ENCODE results near the gene SPRYD4. TPM values are rescaled to one million over a fixed set of nuclear protein-coding genes. Genes with fewer than 3 reads are reported as not detected.

Gene SPRYD4
- total RNA-seq, 4 donors from 2014 or later = 2.4 to 3.1 (median 2.8) TPM

DNA sequence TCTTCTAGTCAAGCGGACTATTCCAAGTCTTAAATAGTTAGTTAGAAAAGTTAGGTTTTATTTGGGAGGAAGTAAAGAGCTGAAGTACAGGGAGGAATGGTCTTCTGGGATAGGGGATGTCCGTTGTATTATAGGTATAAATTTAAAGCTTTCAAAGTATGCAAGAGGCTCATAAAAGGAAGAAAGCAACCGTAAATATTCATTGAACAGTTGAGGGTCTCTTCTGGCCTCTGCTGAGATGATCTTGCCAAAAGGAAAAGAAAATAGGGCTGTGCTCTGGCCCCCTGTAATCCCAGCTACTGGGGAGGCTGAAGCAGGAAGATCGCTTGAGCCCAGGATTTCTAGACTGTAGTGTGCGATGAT lies 18.8 kb upstream of the SPRYD4 start:
- WGBS, 2 donors = 29 to 34% methylated on average over 5 of the region's 5 CpGs
- H3K4me3 ChIP-seq = peak overlapping the region; percentile 56 to 85 (median 60)
- no peaks in the 10 kb centered on the region for H3K36me3 ChIP-seq
- TF ChIP-seq POLR2A (IDR thresholded peaks at IDR 0.05) (no peak), EP300 (IDR thresholded peaks at IDR 0.05) (no peak)
- TF ChIP-seq, protein P1, sequence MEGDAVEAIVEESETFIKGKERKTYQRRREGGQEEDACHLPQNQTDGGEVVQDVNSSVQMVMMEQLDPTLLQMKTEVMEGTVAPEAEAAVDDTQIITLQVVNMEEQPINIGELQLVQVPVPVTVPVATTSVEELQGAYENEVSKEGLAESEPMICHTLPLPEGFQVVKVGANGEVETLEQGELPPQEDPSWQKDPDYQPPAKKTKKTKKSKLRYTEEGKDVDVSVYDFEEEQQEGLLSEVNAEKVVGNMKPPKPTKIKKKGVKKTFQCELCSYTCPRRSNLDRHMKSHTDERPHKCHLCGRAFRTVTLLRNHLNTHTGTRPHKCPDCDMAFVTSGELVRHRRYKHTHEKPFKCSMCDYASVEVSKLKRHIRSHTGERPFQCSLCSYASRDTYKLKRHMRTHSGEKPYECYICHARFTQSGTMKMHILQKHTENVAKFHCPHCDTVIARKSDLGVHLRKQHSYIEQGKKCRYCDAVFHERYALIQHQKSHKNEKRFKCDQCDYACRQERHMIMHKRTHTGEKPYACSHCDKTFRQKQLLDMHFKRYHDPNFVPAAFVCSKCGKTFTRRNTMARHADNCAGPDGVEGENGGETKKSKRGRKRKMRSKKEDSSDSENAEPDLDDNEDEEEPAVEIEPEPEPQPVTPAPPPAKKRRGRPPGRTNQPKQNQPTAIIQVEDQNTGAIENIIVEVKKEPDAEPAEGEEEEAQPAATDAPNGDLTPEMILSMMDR (IDR thresholded peaks at IDR 0.05) = no peak
- peak overlapping the region; percentile 76 to 89 (median 82) for H3K27ac ChIP-seq
- no peaks in the 10 kb centered on the region for H3K27me3 ChIP-seq
- no peaks in the 10 kb centered on the region for H3K9me3 ChIP-seq
- DNase-seq (ENCODE audit: low spot score in 2 of 2) = no peak
- H3K4me1 ChIP-seq = peaks cover 0 to 8% (median 3%) of the 10 kb centered on the region in 4 donors

DNA sequence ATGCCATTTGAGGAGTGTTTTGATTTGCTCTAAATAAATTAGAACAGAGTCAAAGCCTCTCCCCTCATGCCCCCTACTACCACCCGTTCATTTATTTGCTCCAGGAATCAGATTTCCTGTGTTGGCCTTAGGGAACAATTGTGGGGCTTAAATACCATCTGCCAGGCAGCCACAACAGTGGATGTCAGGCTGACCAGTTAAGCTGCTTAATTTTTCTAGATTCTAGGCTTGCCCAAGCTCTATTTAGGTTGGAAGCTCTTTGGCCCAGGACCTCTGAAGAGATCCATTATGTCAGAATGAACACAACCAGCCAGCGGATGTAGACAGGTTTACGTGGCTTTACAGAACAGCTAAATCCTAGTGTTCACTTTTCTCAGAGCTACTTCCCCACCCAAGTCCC lies 18.1 kb upstream of the SPRYD4 start:
- WGBS, 2 donors = 76 to 84% methylated on average over 3 of the region's 3 CpGs
- H3K36me3 ChIP-seq = no peaks in the 10 kb centered on the region
- no peaks in the 10 kb centered on the region for H3K27me3 ChIP-seq
- peaks cover 0 to 8% (median 3%) of the 10 kb centered on the region in 4 donors for H3K4me1 ChIP-seq
- H3K4me3 ChIP-seq = no peak overlapping the region
- H3K27ac ChIP-seq = peak overlapping the region in 1 of 4 donors; percentile 89
- TF ChIP-seq POLR2A (IDR thresholded peaks at IDR 0.05) (no peak), EP300 (IDR thresholded peaks at IDR 0.05) (no peak)
- TF ChIP-seq, protein P1 (IDR thresholded peaks at IDR 0.05) = no peak
- DNase-seq (ENCODE audit: low spot score in 2 of 2) = no peak
- H3K9me3 ChIP-seq = no peaks in the 10 kb centered on the region

DNA sequence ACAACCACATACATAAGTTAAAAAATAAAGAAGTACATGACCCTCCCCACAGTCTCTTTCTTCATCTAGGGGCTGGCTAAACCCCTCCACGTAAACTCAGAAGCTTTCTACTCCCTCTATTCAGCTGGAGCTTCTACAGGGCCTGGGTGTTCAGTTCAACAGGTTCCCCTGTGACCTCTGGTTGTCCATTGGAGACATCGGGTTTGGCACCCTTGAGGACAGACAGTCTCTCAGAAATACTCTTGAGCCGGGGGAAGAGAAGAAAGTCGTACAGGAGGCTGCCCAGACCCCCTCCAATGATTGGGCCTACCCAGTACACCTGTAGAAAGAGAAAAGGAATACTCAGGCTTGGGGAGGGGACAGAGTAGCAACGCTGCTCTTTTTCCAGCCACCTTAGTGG lies 17.2 kb upstream of the SPRYD4 start:
- H3K27ac ChIP-seq = no peak overlapping the region
- TF ChIP-seq, protein P1 (IDR thresholded peaks at IDR 0.05) = no peak
- TF ChIP-seq EP300 (IDR thresholded peaks at IDR 0.05) (no peak), POLR2A (IDR thresholded peaks at IDR 0.05) (no peak)
- no peak overlapping the region for H3K4me3 ChIP-seq
- H3K9me3 ChIP-seq = no peaks in the 10 kb centered on the region
- H3K27me3 ChIP-seq = no peaks in the 10 kb centered on the region
- peaks cover 0 to 8% (median 3%) of the 10 kb centered on the region in 4 donors for H3K4me1 ChIP-seq
- no peak for DNase-seq (ENCODE audit: low spot score in 2 of 2)
- no peaks in the 10 kb centered on the region for H3K36me3 ChIP-seq
- 73 to 89% methylated on average over 5 of the region's 5 CpGs for WGBS, 2 donors

DNA sequence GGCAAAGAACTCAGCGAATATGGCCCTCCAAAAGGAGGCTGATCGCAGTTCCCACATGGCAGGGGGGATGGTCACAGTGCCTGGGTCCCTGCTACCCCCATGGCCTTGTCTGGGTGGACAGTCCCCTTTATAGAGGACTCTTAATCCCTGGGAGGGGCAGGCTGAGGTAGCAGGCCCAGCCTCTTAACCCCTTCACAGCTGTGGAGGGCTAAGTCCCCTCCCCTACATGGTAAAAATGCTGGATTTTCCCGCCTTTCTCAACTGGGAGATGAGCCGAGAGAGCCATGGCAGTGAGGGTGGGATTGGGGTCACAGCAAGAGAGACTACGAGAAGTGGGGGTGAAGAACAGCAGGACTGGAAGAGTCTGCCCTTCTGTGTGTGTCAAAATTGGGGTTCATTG lies 13.8 kb upstream of the SPRYD4 start, which contains the start of gene MIP:
Gene MIP, minus strand, starts transcription at position 101 of the 400 bp plus-strand sequence. Its CDS starts 44 bp downstream, at position 57.
- Histone ChIP-seq H3K36me3 (no peaks in the 10 kb centered on the region), H3K27ac (no peak within 1 kb of the TSS), H3K27me3 (no peaks in the 10 kb centered on the region), H3K4me3 (no peak within 1 kb of the TSS), H3K4me1 (peaks cover 0 to 3% (median 0%) of the 10 kb centered on the region in 4 donors), H3K9me3 (no peaks in the 10 kb centered on the region)
- WGBS, 2 donors = 81 to 90% methylated on average over 5 of the region's 5 CpGs
- TF ChIP-seq EP300 (IDR thresholded peaks at IDR 0.05) (no peak), POLR2A (IDR thresholded peaks at IDR 0.05) (no peak)
- TF ChIP-seq, protein P1 (IDR thresholded peaks at IDR 0.05) = no peak
- no peak for DNase-seq (ENCODE audit: low spot score in 2 of 2)

DNA sequence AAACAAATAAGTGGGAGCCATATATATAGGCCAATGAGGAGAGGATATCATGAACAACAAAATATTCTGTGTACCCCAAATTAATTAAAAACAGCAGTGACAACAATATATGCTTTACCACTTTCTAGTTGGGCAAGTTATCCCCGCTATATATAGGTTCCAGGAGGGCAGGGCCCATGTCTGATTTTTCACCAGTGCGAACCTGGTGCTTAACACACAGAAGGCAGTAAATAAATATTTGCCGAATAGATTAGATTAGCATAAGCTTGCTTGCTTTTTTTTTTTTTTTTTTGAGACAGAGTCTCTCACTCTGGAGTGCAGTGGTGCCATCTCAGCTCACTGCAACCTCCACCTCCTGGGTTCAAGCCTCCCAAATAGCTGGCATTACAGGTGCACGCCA lies 10.6 kb upstream of the SPRYD4 start:
- WGBS, 2 donors = 89 to 93% methylated on average over 4 of the region's 4 CpGs
- no peaks in the 10 kb centered on the region for H3K4me1 ChIP-seq
- H3K27me3 ChIP-seq = no peaks in the 10 kb centered on the region
- H3K36me3 ChIP-seq = no peaks in the 10 kb centered on the region
- H3K9me3 ChIP-seq = no peaks in the 10 kb centered on the region
- TF ChIP-seq POLR2A (IDR thresholded peaks at IDR 0.05) (no peak), EP300 (IDR thresholded peaks at IDR 0.05) (no peak)
- TF ChIP-seq, protein P1 (IDR thresholded peaks at IDR 0.05) = no peak
- H3K27ac ChIP-seq = no peak overlapping the region
- no peak overlapping the region for H3K4me3 ChIP-seq
- no peak for DNase-seq (ENCODE audit: low spot score in 2 of 2)

All from tibial nerve (tissue), 4 donors.